SK-N-SH (cell line): ENCODE measurements around the gene ABL2. TPM values are rescaled to one million over a fixed set of nuclear protein-coding genes. Genes with fewer than 3 reads are reported as not detected.

Experiments
- CTCF ChIA-PET: fragments of 300-600, 350-600 bp; formaldehyde crosslinking; extraction: SDS; loops from one replicate; lab custom pipeline; 2021; lab: Yijun Ruan, JAX
- POLR2A ChIA-PET: fragments of 350-600 bp; sonication (Branson Sonifier 250); formaldehyde crosslinking; extraction: SDS; loops from one replicate; lab custom pipeline; 2020; ENCODE audit warnings: antibody characterized with exemption, inconsistent platforms; lab: Yijun Ruan, JAX
- DNase-seq: peaks from one replicate; pipeline ENCODE4 v3.0.0; 2012
- H2AFZ ChIP-seq: fragments of 200-600 bp; sonication (generic); 2 replicates; pipeline ENCODE4 v1.8.1; 2016; ENCODE audit warnings: antibody characterized with exemption, mild to moderate bottlenecking, low read depth
- H3F3A ChIP-seq: fragments of 200-600 bp; sonication (generic); replicated peaks from 2 replicates; pipeline ENCODE3; 2016; ENCODE audit warnings: antibody characterized with exemption, mild to moderate bottlenecking; ENCODE audit not compliant: insufficient read depth
- H3K27ac ChIP-seq, 2 experiments: fragments of 200-500 bp in 1 of 2; fragments of 200-600 bp in 1 of 2; sonication (Bioruptor generic) in 1 of 2; sonication (generic), shearing (Covaris generic) in 1 of 2; 2 replicates each; pipeline versions ENCODE4 v1.5.1 to v1.6.1; 2014 to 2016; ENCODE audit warnings: low read depth in 2 of 2, inconsistent platforms in 1 of 2, low read length in 1 of 2, mild to moderate bottlenecking in 1 of 2, mixed read lengths in 1 of 2
- H3K27me3 ChIP-seq: fragments of 200-600 bp; sonication (generic), shearing (Covaris generic); 2 replicates; pipeline ENCODE4 v1.6.1; 2016; ENCODE audit warnings: mixed run types; ENCODE audit not compliant: insufficient read depth
- H3K36me3 ChIP-seq, 2 experiments: fragments of 200-500 bp in 1 of 2; fragments of 200-600 bp in 1 of 2; sonication (Bioruptor generic) in 1 of 2; sonication (generic) in 1 of 2; replicated peaks in 1 of 2; 2 replicates each; pipeline versions ENCODE3 to v1.5.1; 2014 to 2016; ENCODE audit warnings: low read length in 1 of 2, mild to moderate bottlenecking in 1 of 2; ENCODE audit not compliant: insufficient read depth in 2 of 2, control insufficient read depth in 1 of 2
- H3K4me1 ChIP-seq, 2 experiments: fragments of 200-500 bp in 1 of 2; fragments of 200-600 bp in 1 of 2; sonication (Bioruptor generic) in 1 of 2; sonication (generic), shearing (Covaris generic) in 1 of 2; 2 replicates each; pipeline versions ENCODE4 v1.5.1 to v1.6.1; 2014 to 2016; ENCODE audit warnings: low read depth in 1 of 2, low read length in 1 of 2, mixed run types in 1 of 2; ENCODE audit not compliant: insufficient read depth in 2 of 2, control insufficient read depth in 1 of 2
- H3K4me2 ChIP-seq: fragments of 200-600 bp; sonication (generic), shearing (Covaris generic); 2 replicates; pipeline ENCODE4 v1.6.1; 2017; ENCODE audit warnings: mixed run types
- H3K4me3 ChIP-seq, 2 experiments: fragments of 200-500 bp in 1 of 2; fragments of 200-600 bp in 1 of 2; sonication (Bioruptor generic) in 1 of 2; sonication (generic), shearing (Covaris generic) in 1 of 2; 2 replicates each; pipeline versions ENCODE4 v1.5.1 to v1.8.1; 2014 to 2016; ENCODE audit warnings: low read depth in 2 of 2, inconsistent platforms in 1 of 2, low read length in 1 of 2, mild to moderate bottlenecking in 1 of 2, mixed read lengths in 1 of 2, moderate library complexity in 1 of 2
- H3K79me2 ChIP-seq: fragments of 200-600 bp; sonication (generic); 2 replicates; pipeline ENCODE4 v1.8.1; 2017; ENCODE audit warnings: mild to moderate bottlenecking; ENCODE audit not compliant: insufficient read depth
- H3K9ac ChIP-seq: fragments of 200-600 bp; sonication (generic); 2 replicates; pipeline ENCODE4 v1.6.1; 2017; ENCODE audit warnings: mixed run types
- H3K9me2 ChIP-seq: fragments of 200-600 bp; sonication (generic); 2 replicates; pipeline ENCODE4 v1.6.1; 2017; ENCODE audit warnings: mixed run types
- H3K9me3 ChIP-seq: fragments of 200-600 bp; sonication (generic); 2 replicates; pipeline ENCODE4 v1.6.1; 2017; ENCODE audit warnings: mixed run types, mild to moderate bottlenecking, moderate library complexity
- H4K20me1 ChIP-seq: fragments of 200-600 bp; sonication (generic); 2 replicates; pipeline ENCODE4 v1.6.1; 2017; ENCODE audit warnings: mild to moderate bottlenecking, mixed run types; ENCODE audit not compliant: insufficient read depth
- ELF1 ChIP-seq: IDR thresholded peaks from 2 replicates; pipeline ENCODE4 v1.4.0; 2012
- FOXJ3 ChIP-seq: sonication (generic); formaldehyde crosslinking; IDR thresholded peaks from 2 replicates; pipeline ENCODE4 v1.5.1; 2020; ENCODE audit warnings: mild to moderate bottlenecking, missing genetic modification reagents
- GATA2 ChIP-seq: sonication (generic); formaldehyde crosslinking; IDR thresholded peaks from 2 replicates; pipeline ENCODE4 v1.5.0; 2020; ENCODE audit warnings: mild to moderate bottlenecking, missing genetic modification reagents
- IRF3 ChIP-seq: fragments of 150-350 bp; IDR thresholded peaks from 2 replicates; pipeline ENCODE4 v1.6.1; 2016; ENCODE audit warnings: mild to moderate bottlenecking, low read depth, low read length
- MAX ChIP-seq: IDR thresholded peaks from 2 replicates; pipeline ENCODE4 v1.4.0; 2012; ENCODE audit warnings: low read depth
- MXI1 ChIP-seq: IDR thresholded peaks from 2 replicates; pipeline ENCODE4 v1.6.1; 2012; ENCODE audit warnings: mild to moderate bottlenecking, low read depth, low read length, improper control_type of control experiment
- NRF1 ChIP-seq: IDR thresholded peaks from 2 replicates; pipeline ENCODE4 v1.6.1; 2012; ENCODE audit warnings: low read depth, mild to moderate bottlenecking, low read length
- RFX5 ChIP-seq: IDR thresholded peaks from 2 replicates; pipeline ENCODE4 v1.6.1; 2012; ENCODE audit warnings: mild to moderate bottlenecking, improper control_type of control experiment, low read length
- USF1 ChIP-seq: IDR thresholded peaks from 2 replicates; pipeline ENCODE4 v1.4.0; 2012; ENCODE audit warnings: low read depth, borderline replicate concordance
- WGBS: methylation state at CpG from one replicate; pipeline ENCODE4 v1.1.6; 2017; ENCODE audit warnings: low lambda C conversion rate; 5-methylcytosine and 5-hydroxymethylcytosine counted together
- polyA plus RNA-seq, 3 experiments: library from polyadenylated mRNA; depleted of rRNA; stranded (reverse); fragments of >200 nt; gene quantifications; 2 replicates each; pipeline ENCODE4 v1.2.3, GENCODE V29; 2012

Gene ABL2
- polyA plus RNA-seq, 1 of the 3 experiments (the other 2 are of a cell fraction): 7.5 TPM

- no peaks in the 10 kb centered on the region for H4K20me1 ChIP-seq
- TF ChIP-seq NRF1: no peak
- TF ChIP-seq USF1: peak; percentile 61; the same call in 1 of the 2 replicates
- no peaks in the 10 kb centered on the region for H3K27me3 ChIP-seq
- H2AFZ ChIP-seq: peak overlapping the region; percentile 81; the same call in 1 of the 2 replicates
- no peaks in the 10 kb centered on the region for H3K9me2 ChIP-seq
- peaks cover 26% of the 10 kb centered on the region for H3K79me2 ChIP-seq
- peak overlapping the region; percentile 83 for H3K9ac ChIP-seq
- WGBS: 8% methylated on average over 2 of the region's 3 CpGs
- no peaks in the 10 kb centered on the region for H3K9me3 ChIP-seq
- H3K36me3 ChIP-seq: peaks cover 0 to 12% of the 10 kb centered on the region in 2 experiments
- H3K27ac ChIP-seq: peak overlapping the region in 1 of 2 experiments; percentile 73; a peak in 2 of 4 replicates
- H3K4me2 ChIP-seq: peak overlapping the region; percentile 97
- peak; percentile 48 for DNase-seq
- H3F3A ChIP-seq: peaks cover 7% of the 10 kb centered on the region
- POLR2A ChIA-PET: interaction anchor here (1.6 kb wide), 1 partner anchor 9 kb away, joined by 5 read pairs; no protein-coding TSS in a partner anchor
- peak overlapping the region; percentile 81 to 84 for H3K4me3 ChIP-seq
- peaks cover 0 to 13% of the 10 kb centered on the region in 2 experiments; a peak in 1 of 4 replicates for H3K4me1 ChIP-seq
- CTCF ChIA-PET: interaction anchor here (0.7 to 8.0 kb wide), 6 partner anchors 9 to 287 kb away, joined by 3 to 63 read pairs (median 4); partner anchors contain the start of gene AXDND1
Measured at GRCh38 chr1:179082999-179083335, 146.5 kb downstream of the ABL2 start.

- peak; percentile 79 for DNase-seq
- 0% methylated on average over 8 of the region's 52 CpGs for WGBS
- H3K36me3 ChIP-seq: peaks cover 0 to 12% of the 10 kb centered on the region in 2 experiments
- peak overlapping the region; percentile 81 to 84 for H3K4me3 ChIP-seq
- peaks cover 0 to 13% of the 10 kb centered on the region in 2 experiments; a peak in 1 of 4 replicates for H3K4me1 ChIP-seq
- POLR2A ChIA-PET: interaction anchor here (1.0 to 1.6 kb wide), 2 partner anchors 9 to 53 kb away, joined by 3 to 5 read pairs; no protein-coding TSS in a partner anchor
- peak overlapping the region; percentile 83 for H3K9ac ChIP-seq
- H3K9me2 ChIP-seq: no peaks in the 10 kb centered on the region
- CTCF ChIA-PET: interaction anchor here (0.7 to 8.0 kb wide), 8 partner anchors 9 to 287 kb away, joined by 3 to 63 read pairs (median 4); partner anchors contain the start of gene AXDND1
- peak overlapping the region; percentile 73 for H3K27ac ChIP-seq
- no peaks in the 10 kb centered on the region for H4K20me1 ChIP-seq
- TF ChIP-seq IRF3 (no peak), MXI1 (peak; percentile 71), RFX5 (no peak), ELF1 (no peak), GATA2 (CRISPR knock-in tag) (no peak), MAX (peak; percentile 66; the same call in 1 of the 2 replicates), FOXJ3 (0 out of 2 replicates have a peak, but pooled peaks have one; percentile 13)
- H3K4me2 ChIP-seq: peak overlapping the region; percentile 97
- no peaks in the 10 kb centered on the region for H3K9me3 ChIP-seq
- H3K27me3 ChIP-seq: no peaks in the 10 kb centered on the region
- peak overlapping the region; percentile 81 for H2AFZ ChIP-seq
- peaks cover 26% of the 10 kb centered on the region for H3K79me2 ChIP-seq
- H3F3A ChIP-seq: peaks cover 2% of the 10 kb centered on the region
Measured at GRCh38 chr1:179082333-179082998, 147.0 kb downstream of the ABL2 start.
